DMS79 treated with DMSO at 0.1 percent for 48 hours (cell line): ENCODE measurements around the gene PPP1R12A.
"Not testable (repeated sequence)": the region's sequence is repeated elsewhere in the genome, so short reads cannot be mapped to it uniquely, and the experiment has no call there.

Experiments used
- DNase-seq: peaks from one replicate; lab custom pipeline; 2025; lab: John Stamatoyannopoulos, UW

Gene PPP1R12A

DNA sequence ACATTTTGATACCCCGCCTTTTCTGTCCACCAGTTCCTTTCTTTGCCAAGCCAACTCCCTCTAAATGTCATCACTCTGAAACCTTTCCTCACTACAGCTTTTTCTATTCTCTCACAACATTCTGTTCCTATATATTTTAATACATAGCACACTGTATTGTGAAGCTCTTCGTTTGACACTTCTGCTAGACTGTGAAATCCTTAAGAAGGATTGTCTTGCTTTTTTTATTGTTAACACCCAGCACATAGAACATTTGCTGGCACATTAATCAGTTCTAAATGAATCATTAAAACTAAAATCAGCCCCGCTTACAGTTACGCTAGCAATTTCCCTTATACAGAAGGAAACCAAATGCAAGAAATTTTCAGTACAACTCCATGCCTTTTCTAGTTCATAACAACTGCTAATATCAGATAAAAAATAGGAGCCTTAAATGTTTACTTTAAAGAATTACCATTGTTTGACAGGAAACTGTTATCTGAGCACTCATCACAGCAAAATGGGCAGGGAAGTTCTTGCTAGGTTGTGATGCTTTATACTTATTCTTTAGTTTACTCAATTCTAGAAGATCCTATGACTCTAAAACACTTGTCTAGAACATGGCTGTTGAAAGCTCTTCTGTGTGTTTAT is 93.5 kb downstream of the PPP1R12A start:
- no peak for DNase-seq

- DNase-seq: no peak
Measured at GRCh38 chr12:79838359-79838758, 96.5 kb downstream of the PPP1R12A start.

DNA sequence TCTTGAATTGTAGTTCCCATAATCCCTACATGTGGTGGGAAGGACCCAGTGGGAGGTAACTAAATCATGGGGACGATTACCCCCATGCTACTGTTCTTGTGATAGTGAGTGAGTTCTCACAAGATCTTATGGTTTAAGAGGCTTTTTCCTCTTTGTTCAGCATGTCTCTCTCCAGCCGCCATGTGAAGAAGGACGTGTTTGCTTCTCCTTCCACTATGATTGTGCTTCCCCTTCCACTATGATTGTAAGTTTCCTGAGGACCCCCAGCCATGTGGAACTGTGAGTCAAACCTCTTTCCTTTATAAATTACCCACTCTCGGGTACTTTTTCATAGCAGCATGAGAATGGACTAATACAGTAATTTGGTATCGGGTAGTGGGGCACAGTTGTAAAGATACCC is 97.3 kb downstream of the PPP1R12A start:
- DNase-seq: no peak

DNA sequence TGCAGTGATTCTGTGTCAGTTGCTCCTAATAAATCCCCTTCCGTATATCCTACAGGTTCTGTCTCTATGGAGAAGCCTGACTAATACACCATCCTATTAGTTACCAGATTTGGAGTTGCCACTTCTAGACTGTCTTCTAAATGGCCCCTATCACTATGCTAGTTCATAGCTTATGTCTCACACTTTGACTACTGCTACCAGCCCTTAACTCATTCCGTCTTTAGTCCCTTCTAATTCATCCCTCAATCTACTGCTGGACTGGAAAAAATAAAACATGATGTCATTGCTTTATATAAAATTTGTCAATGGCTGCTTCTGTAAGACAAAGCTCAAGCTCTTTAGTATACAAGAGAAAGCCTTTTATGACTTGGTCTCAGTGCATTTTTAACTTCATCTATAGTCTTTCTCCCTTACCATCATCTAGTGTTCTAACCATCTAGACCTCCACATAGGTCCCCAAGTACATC is 99.5 kb downstream of the PPP1R12A start:
- no peak for DNase-seq

- DNase-seq: peak; percentile 89
Measured at GRCh38 chr12:79834712-79835376, 100.1 kb downstream of the PPP1R12A start.

DNA sequence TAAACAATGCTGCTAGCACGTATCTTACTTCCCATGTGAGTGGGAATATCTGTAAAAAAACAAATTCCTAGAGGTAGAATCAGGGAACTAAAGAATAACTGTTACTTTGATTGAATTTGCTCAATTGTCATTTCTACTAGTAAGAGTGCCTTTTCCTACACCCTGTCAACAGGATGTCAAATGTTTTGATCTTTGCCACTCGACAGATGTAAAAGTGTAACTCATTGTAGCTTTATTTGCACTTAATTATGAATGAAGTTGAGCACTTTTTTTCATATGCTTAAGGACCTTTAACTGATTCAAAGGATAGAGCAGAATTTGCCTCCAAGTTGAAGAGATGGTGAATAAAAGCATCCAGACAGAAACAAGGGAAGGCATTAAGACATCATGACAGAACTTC is 104.5 kb downstream of the PPP1R12A start:
- no peak for DNase-seq

DNA sequence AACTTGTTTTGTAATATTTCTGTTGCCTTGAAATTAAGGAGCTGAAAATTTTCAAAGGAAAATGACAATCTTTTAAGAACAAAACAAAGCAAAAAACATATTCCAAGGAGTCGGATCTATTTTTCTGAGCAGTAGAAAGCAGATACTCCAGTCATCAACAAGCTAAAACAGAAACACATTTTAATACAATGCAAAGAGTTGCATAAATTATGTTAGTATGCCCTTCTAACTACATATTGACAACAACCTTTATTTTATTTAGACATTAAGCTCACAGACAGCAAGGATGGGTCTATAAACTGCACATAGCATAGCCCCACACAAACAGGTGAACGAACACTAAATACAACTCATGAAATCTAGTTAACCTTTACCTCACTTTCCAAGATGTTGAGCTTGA is 106.0 kb downstream of the PPP1R12A start:
- DNase-seq: no peak

DNA sequence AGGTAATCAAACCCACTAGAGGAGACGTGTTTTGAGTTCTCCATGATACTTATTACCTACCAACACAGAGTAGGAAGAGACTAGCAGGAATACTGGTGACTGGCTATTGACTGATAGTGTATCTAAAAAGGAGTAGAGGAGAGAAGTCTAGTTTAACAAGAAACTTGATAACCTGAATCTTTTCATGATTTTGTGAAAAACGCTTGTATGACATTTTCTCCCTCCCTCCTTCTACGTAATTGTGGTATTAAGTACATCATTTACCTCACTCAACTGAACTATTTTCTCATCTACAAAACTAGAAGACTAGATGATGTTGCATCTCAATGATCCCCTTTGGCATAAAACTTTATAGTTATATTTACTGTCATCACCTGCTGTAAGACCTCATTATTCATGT is 107.4 kb downstream of the PPP1R12A start:
- DNase-seq: no peak

DNA sequence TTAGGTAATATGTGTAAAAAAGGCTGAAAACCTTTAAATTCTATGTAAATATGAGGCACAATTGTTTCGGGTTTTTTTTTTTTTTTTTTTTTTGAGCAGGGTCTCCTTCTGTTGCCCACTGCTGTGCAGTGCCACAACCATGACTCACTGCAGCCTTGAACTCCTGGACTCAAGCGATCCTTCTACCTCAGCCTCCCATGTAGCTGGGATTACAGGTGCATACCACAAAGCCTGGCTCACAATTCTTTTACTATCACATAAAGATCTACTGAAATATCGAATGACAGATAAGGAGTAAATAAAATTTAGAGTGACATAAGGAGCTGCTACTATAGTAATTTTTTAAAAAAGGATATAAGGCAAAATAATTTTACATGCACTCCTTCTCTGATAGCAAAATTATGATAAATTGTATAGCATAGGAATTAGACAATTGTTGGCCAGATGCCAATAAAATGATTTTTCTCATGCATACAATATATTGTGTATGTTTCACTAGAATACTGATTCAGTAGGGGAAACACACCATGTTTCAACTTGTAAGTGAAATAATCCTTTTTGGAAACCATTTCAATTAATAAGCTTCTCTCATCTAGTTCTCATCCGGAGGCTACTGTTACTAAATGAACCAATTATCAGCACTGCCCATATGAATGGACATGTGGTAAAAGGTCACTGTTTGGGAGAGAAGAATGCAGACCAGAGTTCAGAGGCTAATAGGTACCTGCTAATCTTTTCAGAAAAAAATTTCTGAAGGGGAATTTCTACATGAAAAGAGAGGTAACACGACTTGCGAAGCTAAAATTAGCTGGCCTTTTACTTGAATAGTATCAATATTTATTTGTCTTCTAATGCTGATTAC is 108.4 kb downstream of the PPP1R12A start:
- DNase-seq: no peak

DNA sequence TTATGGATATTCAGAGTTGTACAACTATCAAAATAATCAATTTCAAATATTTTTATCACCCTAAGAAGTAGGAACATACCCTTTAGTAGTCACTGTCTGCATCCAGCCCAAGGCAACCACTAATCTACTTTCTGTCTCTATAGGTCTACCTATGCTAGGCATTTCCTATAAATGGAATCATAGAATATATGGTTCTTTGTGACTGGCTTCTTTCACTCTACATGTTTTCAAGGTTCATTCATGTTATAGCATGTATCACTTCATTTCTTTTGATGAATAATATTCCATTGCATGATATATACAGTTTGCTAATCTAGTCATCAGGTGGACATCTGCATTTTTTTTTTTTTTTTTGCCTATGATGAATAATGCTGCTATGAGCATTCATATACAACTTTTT is 112.4 kb downstream of the PPP1R12A start:
- no peak for DNase-seq

GRCh38 chr12:79818856-79819255 is 116.0 kb downstream of the PPP1R12A start:
- no peak for DNase-seq

DNA sequence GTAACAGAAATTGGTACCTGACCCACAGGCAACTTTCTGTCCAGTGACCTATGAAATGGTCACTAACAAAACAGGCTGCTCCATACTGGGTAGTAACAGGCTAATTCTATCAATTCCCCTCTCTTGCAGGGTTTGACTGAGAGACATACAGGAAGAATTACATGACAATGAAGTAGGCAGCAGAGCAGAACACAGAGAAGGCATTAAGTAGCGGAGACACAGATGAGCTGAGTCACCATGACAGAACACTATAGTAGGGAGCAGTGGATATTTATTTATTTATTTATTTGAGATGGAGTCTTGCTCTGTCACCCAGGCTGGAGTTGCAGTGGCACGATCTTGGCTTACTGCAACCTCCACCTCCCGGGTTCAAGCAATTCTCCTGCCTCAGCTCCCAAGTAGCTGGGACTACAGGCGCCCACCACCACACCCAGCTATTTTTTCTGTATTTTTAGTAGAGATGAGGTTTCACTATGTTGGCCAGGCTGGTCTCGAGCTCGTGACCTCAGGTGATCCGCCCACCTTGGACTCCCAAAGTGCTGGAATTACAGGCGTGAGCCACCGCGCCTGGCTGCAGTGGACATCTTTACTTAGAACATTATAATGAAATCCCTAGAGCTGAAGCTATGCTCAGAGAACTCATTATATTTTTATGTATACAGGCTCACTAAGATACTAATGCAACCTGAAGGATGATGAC is 150.4 kb downstream of the PPP1R12A start:
- not testable (repeated sequence) for DNase-seq

GRCh38 chr12:79782172-79782900 is 152.6 kb downstream of the PPP1R12A start:
- no peak for DNase-seq

DNA sequence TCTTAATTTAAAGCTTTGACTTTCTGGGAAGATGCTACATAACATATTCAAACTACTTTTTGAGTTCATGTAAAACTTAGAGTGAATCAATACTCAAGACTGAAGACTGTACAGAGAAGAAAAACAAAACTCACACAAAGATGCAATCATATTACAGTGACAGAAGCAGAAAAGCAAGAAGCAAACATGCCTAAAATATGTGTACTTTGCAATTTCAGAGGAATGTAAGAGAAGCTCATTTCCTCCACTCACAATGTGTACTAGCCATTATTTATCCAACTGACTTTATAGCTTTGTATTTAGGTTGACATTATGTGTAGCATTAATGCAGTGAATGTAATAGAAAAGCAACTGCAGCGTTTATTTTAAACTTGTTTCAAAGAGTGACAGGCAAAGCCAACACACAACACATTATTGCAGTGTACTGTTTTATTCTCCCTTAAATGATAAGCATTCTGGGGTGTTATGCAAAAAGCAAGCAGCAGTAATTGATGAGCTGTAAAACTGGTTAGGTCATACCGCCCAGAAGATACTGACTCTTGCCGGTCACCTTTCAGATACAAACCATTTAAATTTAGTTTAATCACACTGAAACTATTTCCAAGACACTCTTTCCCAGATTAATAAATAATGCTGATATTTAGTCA is 156.0 kb downstream of the PPP1R12A start:
- no peak for DNase-seq

DNA sequence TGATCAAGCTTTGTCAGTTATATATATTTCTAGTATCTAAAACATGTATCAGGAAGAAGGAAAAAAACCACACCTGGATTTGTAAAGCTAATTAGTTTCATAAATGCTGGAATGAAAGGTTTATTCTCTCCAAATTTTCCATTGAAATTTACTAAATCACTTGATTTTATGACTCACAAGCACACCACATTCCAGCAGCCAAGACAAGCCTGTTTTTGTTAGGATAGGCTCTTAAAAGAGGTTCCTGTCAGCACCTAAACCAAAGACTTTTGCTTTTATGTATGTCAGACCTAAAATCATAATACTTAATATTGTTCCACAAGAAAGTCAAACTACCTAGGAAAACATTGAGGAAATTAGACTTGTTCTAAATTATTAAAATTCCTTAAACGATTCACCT is 158.8 kb downstream of the PPP1R12A start:
- DNase-seq: no peak

DNA sequence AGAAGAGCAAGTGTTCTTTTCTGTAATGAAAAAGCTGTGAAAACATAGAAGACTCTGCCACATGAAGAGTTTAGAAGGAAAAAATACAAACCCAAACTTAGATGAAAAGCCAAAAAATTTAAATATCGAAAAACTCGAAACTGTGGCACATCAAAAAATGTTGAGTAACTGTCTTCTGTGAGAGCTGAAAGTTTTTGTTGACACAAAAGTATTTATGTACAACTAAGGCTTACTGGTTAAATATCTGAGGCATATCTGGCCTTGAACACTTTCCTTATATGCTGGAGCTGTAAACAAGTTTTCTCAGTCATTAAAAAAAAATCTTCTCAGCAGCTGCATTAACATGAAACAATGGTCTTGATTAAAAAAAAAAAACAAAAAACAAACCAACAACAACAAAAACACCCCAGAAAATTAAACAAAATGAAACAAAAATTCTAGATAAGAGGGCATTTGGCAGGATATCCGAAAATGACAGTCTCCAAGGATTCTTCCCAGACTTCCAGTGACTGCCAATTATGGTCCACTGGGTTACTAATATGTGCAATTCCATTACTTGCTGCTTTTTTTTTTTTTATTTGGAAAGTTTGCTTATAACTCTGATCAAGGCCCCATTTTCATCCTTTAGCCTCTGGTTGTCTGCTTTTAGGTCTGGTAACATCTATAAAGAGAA is 159.4 kb downstream of the PPP1R12A start:
- no peak for DNase-seq

- no peak for DNase-seq
Measured at GRCh38 chr12:79773896-79774295, 161.0 kb downstream of the PPP1R12A start.

DNA sequence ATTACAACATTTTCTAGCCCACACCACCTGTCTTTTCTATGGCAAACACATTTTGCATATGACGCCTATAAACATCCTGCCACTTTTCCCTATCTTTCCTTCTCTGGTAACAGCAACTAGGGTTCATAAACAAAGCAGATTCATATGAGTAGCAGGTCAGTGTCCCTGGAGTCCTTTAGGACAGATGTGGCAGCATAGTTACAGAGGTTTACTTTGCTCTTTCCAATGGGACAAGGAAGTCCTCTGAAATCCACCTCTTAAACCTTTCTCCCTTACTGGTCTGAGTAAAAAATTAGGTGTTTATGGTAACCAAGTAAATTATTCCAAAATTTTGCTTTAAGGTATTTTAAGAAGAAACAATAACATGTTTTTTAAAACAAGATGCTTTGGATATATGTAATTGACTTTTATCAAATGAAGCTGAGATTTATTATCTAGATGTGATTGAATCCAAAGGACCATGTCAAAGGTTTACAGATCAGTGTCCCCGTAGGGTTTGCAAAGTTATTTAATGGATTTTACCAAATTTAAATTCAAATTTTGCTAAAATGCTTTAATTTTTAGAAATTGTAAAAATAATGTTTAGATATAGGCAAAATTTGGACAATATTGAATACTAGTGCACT is 164.9 kb downstream of the PPP1R12A start:
- DNase-seq: no peak

DNA sequence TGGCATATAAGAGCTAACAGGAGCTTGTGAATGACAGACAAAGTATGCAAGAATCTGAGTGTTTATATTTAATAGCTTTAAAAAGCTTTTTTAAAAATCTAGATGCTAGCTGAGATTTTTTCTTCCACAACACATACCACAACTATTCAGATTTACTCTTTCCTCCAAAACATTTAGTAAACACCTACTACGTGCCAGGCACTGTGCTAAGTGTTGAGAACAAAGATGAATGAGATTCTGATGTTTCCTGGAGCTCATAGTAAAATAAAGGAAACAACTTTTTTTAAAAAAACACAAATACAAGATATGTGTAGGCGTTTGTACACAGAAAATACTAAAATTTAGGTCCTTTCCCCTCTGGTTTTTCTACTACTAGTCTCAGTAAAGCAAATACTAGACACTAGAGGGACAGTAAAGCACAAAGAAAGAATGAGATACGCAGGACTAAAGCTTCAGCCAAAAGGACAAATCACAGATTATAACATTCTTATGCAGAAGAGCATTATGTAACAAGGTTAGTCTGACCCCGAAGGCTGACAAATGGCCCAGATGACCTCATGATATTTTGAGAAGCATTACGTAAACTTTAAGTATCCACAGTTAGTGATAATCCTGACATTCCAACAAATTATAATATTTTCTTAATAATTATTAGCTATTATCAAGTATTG is 165.6 kb downstream of the PPP1R12A start:
- DNase-seq: no peak
